GM18526 (cell line): ENCODE measurements around the gene TBKBP1.

Experiments
- POLR2A ChIP-seq: IDR thresholded peaks from 3 replicates; pipeline ENCODE4 v1.6.1; 2011; ENCODE audit not compliant: insufficient read length; ENCODE audit errors: extremely low read depth

Gene TBKBP1

GRCh38 chr17:47726796-47727703 lies 33.1 kb downstream of the TBKBP1 start:
- no peak for TF ChIP-seq POLR2A

GRCh38 chr17:47727704-47728036 lies 33.7 kb downstream of the TBKBP1 start:
- no peak for TF ChIP-seq POLR2A

DNA sequence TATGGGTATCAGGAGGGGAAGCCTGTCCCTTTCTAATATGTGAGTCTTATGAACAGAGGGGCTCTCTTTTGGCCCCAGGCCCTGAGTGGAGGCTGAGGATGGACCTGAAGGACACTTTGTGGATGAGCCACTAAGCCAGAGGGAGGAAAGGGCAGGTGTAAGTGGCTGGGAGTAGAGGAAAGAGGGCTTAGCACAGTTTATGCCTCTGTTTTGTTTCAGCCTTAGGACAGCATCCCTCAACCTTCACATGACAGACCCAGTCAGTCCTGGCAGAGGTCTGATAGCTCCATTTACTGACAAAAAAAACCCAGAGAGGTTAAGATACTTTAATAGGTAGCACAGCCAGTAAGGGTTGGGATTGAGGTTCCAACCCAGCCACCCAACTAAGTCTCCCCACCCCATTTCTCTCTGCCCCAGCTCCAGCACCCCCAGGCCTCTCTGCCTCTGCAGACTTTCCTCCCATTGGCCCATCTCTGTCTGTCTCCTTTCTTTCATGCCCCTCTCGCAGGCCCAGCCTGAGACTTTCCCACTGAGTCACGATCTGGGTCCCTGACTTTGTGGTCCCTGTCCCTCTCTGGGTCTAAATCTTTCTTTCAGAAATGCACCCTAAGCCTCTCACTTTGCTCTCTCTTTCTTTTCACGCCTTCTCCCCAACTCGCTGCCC lies 34.4 kb downstream of the TBKBP1 start:
- TF ChIP-seq POLR2A: no peak

- no peak for TF ChIP-seq POLR2A
Observed at GRCh38 chr17:47729476-47729875, 35.5 kb downstream of the TBKBP1 start.

DNA sequence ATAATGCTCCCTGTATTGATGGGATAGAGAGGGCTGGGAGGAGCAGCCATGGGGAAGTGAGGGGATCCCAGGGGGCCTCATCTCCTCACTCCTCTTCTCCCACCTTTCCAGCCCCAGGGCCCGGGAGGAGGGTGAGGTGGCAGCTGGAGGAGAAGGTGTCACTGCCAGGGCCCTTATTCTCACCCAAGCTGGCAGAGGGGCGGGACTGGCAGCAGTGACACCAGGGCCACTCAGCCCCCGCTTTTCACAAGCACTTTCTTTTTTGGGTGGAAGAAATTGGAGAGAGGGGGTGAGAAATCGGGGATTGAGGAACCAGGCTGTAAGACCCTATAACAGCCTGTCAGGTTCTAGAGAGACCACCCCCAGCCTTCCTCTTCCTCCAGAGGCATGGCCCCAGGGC lies 36.7 kb downstream of the TBKBP1 start:
- TF ChIP-seq POLR2A: no peak

DNA sequence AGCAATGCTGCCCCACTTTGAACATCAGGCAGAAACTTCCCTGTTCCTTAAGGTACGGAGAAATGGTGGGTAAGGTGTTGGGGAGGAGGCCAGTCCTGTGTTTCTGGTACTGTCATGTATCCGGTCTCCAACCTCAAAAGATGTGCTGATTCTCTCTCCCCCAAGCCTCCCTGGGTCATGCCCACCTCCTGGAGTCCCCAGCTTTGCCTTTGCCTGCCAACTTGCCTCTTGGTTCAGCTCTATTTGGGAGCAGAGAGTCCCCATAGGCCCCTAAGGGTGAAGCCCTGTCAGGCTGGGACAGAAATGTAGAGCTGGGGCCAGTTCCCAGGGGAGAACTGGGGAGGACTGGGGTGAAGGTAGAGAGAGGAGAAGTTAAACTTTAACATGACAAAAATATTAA lies 37.4 kb downstream of the TBKBP1 start:
- TF ChIP-seq POLR2A: no peak

GRCh38 chr17:47732399-47733046 lies 38.6 kb downstream of the TBKBP1 start:
- TF ChIP-seq POLR2A: no peak

DNA sequence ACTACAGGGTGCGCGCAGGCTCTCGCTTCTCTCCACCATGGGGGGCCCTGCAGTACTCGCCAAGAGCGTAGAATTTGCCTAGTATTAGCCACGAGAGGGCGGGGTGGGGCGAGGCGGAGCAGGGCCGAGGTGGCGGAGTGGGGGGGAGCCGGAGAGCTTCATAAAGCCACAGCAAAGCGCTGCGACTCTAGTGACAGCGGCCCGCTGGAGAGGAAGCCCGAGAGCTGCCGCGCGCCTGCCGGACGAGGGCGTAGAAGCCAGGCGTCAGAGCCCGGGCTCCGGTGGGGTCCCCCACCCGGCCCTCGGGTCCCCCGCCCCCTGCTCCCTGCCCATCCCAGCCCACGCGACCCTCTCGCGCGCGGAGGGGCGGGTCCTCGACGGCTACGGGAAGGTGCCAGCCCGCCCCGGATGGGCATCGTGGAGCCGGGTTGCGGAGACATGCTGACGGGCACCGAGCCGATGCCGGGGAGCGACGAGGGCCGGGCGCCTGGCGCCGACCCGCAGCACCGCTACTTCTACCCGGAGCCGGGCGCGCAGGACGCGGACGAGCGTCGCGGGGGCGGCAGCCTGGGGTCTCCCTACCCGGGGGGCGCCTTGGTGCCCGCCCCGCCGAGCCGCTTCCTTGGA lies 39.2 kb downstream of the TBKBP1 start, which contains the start of gene TBX21:
Gene TBX21 (plus strand): TSS at position 190 of the 627 bp plus-strand sequence. CDS start 219 bp downstream, at position 409.
- TF ChIP-seq POLR2A: peak; percentile 94

GRCh38 chr17:47733674-47734410 lies 39.9 kb downstream of the TBKBP1 start:
- no peak for TF ChIP-seq POLR2A

DNA sequence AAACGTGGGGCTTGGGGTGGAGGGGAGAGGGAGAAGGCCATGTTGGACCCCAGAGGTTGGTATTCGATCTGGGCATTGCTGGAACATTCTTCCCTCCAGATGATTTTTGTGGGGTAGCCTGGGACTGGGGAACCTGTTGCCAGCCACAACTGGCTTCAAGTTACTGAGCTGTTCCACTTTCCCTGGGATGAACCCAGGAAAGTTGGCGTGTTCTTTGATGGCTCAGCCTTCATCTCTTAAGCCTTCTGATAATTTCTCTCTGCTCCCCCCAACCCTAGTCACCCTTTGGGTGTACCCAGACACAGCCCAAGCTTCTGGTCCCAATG lies 41.1 kb downstream of the TBKBP1 start:
- TF ChIP-seq POLR2A: no peak

DNA sequence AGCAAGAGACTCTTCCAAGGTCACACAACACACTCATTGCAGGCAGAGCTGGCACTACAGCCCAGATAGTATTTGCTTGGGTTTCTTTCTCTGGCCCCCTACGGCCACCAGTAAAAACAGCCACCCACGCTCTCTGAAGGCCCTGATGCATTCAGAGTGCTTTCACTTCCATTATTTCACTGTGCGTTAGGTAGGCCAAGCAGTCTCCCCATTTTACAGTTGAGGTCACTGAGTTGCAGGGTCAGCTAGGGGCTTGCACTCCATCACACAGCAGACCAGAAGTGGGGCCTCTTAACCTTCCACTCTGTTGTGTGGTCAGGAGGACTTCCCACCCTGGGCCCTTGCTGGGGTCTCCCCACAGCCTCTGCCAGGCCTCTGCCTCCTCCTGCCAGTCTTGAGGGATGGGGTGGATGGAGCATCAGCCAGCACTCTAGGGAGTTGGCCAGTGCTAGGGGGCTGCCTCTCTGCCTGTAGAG lies 41.6 kb downstream of the TBKBP1 start:
- TF ChIP-seq POLR2A: peak; percentile 18

- no peak for TF ChIP-seq POLR2A
Observed at GRCh38 chr17:47736501-47737495, 42.8 kb downstream of the TBKBP1 start.

- TF ChIP-seq POLR2A: no peak
Observed at GRCh38 chr17:47738178-47738577, 44.2 kb downstream of the TBKBP1 start.

GRCh38 chr17:47739150-47739549 lies 45.2 kb downstream of the TBKBP1 start:
- TF ChIP-seq POLR2A: no peak
